ENCODE data around the gene DHX8. TPM values are rescaled to one million over a fixed set of nuclear protein-coding genes. Genes with fewer than 3 reads are reported as not detected.

Gene DHX8
- total and polyA plus RNA-seq, 2 experiments from 2014 or later: 33.1 to 34.4 TPM

DNA sequence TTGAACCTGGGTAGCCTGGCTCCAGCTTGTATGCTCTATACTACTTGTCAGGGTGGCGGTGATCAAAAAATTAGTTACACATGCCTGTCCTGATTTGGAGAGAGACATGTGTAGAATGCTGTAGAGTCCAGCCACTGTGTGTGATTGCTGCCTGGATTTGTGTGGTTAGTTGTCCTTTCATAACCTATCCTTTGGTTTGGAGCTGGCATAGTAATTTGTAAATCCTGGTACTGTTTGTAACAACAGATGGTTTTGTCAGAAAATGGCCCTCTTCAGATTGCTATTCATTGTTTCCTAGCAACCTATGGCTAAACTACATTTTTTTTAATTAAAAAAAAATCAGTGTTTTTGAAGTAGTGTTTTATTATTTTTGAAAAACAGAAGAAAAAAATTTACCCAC lies 31.9 kb downstream of the DHX8 start:
- H3K36me3 ChIP-seq (ENCODE audit: low read depth): peaks cover 56% of the 10 kb centered on the region
- H3K4me3 ChIP-seq: no peak overlapping the region
- H3K4me2 ChIP-seq (ENCODE audit: unreplicated experiment): no peak overlapping the region
- in situ Hi-C loops (cut with MboI): loop anchor here (10.0 kb wide), 1 partner anchor 169 kb away; no protein-coding TSS in a partner anchor
- no peaks in the 10 kb centered on the region for H3K27me3 ChIP-seq (replicated peaks; ENCODE audit: insufficient read depth)
- no peak overlapping the region for H2AFZ ChIP-seq
- no peaks in the 10 kb centered on the region for H3K9me3 ChIP-seq (ENCODE audit: low read depth)
- peaks cover 37% of the 10 kb centered on the region for H3F3A ChIP-seq (ENCODE audit: insufficient read depth)
- TF ChIP-seq EZH2 (IDR thresholded peaks at IDR 0.05; ENCODE audit: insufficient read depth, poor library complexity, severe bottlenecking): no peak
- no peak for TF ChIP-seq EZH2phosphoT487 (IDR thresholded peaks at IDR 0.05; ENCODE audit: insufficient read depth, low read depth)
- DNase-seq: no peak
- no peaks in the 10 kb centered on the region for H3K9me2 ChIP-seq (ENCODE audit: insufficient read depth)
- 78 to 80% methylated on average over 1 of the region's 1 CpG for WGBS, 2 experiments (ENCODE audit: low coverage in 1 of 2, low lambda C conversion rate in 2 of 2, missing lambda C conversion rate in 2 of 2)
- no peaks in the 10 kb centered on the region for H3K79me2 ChIP-seq (ENCODE audit: insufficient read depth)
- peaks cover 14% of the 10 kb centered on the region for H3K4me1 ChIP-seq (ENCODE audit: insufficient read depth)
- H3K27ac ChIP-seq: no peak overlapping the region
- no peak overlapping the region for H3K9ac ChIP-seq
- no peaks in the 10 kb centered on the region for H4K20me1 ChIP-seq (ENCODE audit: insufficient read depth)

DNA sequence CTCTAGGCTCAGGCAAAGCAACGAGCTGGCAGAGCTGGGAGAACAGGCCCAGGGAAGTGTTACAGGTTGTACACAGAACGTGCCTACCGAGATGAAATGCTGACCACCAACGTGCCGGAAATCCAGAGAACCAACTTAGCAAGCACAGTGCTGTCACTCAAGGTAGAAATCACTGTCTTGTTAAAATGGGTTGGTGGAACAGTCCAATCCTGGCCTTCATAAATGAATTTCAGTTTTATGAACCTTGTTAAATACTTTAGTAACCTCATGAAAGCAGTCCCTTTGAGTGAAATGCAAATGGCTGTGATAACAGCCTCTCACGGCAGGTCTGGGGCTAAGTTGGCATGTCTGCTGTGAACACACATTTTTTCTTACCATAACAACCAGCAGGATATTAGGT lies 33.4 kb downstream of the DHX8 start:
- peaks cover 71% of the 10 kb centered on the region for H3K36me3 ChIP-seq (ENCODE audit: low read depth)
- peak overlapping the region; percentile 16; the same call in 1 of the 2 replicates for H3K9ac ChIP-seq

DNA sequence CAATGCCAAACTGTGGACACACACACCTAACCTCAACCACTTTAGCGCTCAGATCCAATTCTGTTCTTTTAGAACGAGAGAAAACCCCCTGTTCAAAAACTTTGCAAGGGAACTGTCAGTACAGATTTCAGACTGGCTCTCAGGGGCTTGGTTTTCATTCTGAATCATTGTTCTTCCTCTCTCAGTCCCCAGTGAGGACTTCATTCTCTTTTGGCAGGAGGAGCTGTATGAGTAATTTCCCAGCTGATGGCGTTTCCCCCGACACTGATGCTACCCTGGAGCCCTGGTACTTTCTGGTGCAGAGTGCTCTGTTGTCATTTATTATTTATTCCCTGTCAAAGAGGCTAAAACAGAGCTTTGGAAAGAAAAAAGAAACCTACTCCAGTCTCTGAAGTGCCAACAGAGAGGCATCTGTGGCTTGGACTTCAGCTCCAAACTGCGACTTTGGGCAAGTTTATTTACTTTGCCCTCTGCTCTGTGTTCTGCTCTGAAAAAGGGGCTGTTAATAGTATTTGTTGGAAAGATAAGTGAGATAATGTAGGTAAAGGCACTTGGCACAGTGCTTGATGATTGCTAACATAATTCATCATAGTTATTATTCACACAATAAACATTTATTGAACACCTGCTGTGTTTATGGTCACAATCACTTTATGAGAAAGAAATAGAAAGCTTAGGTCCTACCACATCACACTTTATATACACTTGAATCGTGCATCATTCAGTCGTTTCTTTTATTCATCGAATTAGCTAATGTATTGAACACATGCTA lies 34.0 kb downstream of the DHX8 start:
- no peaks in the 10 kb centered on the region for H3K27me3 ChIP-seq (replicated peaks; ENCODE audit: insufficient read depth)
- H3K4me2 ChIP-seq (ENCODE audit: unreplicated experiment): peak overlapping the region; percentile 46
- peaks cover 37% of the 10 kb centered on the region for H3F3A ChIP-seq (ENCODE audit: insufficient read depth)
- no peak for TF ChIP-seq EZH2phosphoT487 (IDR thresholded peaks at IDR 0.05; ENCODE audit: insufficient read depth, low read depth)
- TF ChIP-seq EZH2 (IDR thresholded peaks at IDR 0.05; ENCODE audit: insufficient read depth, poor library complexity, severe bottlenecking): no peak
- H3K36me3 ChIP-seq (ENCODE audit: low read depth): peaks cover 71% of the 10 kb centered on the region
- no peak overlapping the region for H3K4me3 ChIP-seq
- H4K20me1 ChIP-seq (ENCODE audit: insufficient read depth): no peaks in the 10 kb centered on the region
- in situ Hi-C loops (cut with MboI): loop anchor here (10.0 kb wide), 1 partner anchor 167 kb away; no protein-coding TSS in a partner anchor
- no peaks in the 10 kb centered on the region for H3K9me2 ChIP-seq (ENCODE audit: insufficient read depth)
- no peak overlapping the region for H2AFZ ChIP-seq
- WGBS, 2 experiments (ENCODE audit: low coverage in 1 of 2, low lambda C conversion rate in 2 of 2, missing lambda C conversion rate in 2 of 2): 42 to 50% methylated on average over 8 of the region's 8 CpGs
- H3K9me3 ChIP-seq (ENCODE audit: low read depth): no peaks in the 10 kb centered on the region
- peak overlapping the region; percentile 63 for H3K27ac ChIP-seq
- no peaks in the 10 kb centered on the region for H3K79me2 ChIP-seq (ENCODE audit: insufficient read depth)
- peak overlapping the region; percentile 16; the same call in 1 of the 2 replicates for H3K9ac ChIP-seq
- peaks cover 14% of the 10 kb centered on the region for H3K4me1 ChIP-seq (ENCODE audit: insufficient read depth)
- DNase-seq: peak; percentile 85

More for the DNA sequence above, 33.4 kb downstream of the DHX8 start:
- Histone ChIP-seq H3K4me3 (no peak overlapping the region), H3K27ac (peak overlapping the region; percentile 63), H3K27me3 (replicated peaks; ENCODE audit: insufficient read depth) (no peaks in the 10 kb centered on the region), H3K4me1 (ENCODE audit: insufficient read depth) (peaks cover 14% of the 10 kb centered on the region), H3K9me2 (ENCODE audit: insufficient read depth) (no peaks in the 10 kb centered on the region), H2AFZ (no peak overlapping the region), H3K9me3 (ENCODE audit: low read depth) (no peaks in the 10 kb centered on the region), H3K4me2 (ENCODE audit: unreplicated experiment) (peak overlapping the region; percentile 46), H3F3A (ENCODE audit: insufficient read depth) (peaks cover 37% of the 10 kb centered on the region), H3K79me2 (ENCODE audit: insufficient read depth) (no peaks in the 10 kb centered on the region), H4K20me1 (ENCODE audit: insufficient read depth) (no peaks in the 10 kb centered on the region)
- no peak for TF ChIP-seq EZH2 (IDR thresholded peaks at IDR 0.05; ENCODE audit: insufficient read depth, poor library complexity, severe bottlenecking)
- in situ Hi-C loops (cut with MboI): loop anchor here (10.0 kb wide), 1 partner anchor 168 kb away; no protein-coding TSS in a partner anchor
- 68 to 73% methylated on average over 6 of the region's 6 CpGs for WGBS, 2 experiments (ENCODE audit: low coverage in 1 of 2, low lambda C conversion rate in 2 of 2, missing lambda C conversion rate in 2 of 2)
- peak; percentile 35 for DNase-seq

DNA sequence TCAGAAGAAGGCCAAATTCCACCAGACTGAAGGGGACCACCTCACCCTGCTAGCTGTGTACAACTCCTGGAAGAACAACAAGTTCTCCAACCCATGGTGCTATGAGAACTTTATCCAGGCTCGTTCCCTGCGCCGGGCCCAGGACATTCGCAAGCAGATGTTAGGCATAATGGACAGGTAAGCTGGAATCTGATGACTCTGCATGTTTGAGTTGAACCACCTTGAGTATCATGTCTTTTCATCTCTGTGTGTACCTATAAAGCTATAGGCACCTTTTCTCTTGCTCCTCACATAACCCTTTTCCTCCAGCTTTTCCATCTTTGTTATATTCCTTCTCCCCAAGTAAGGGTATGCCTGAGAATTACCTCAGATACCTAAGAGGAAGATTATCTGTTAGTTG lies 37.6 kb downstream of the DHX8 start:
- Histone ChIP-seq H3K9ac (no peak overlapping the region), H3K27ac (no peak overlapping the region), H3F3A (ENCODE audit: insufficient read depth) (peaks cover 28% of the 10 kb centered on the region), H3K4me1 (ENCODE audit: insufficient read depth) (peaks cover 14% of the 10 kb centered on the region), H3K9me2 (ENCODE audit: insufficient read depth) (no peaks in the 10 kb centered on the region), H4K20me1 (ENCODE audit: insufficient read depth) (no peaks in the 10 kb centered on the region), H3K27me3 (replicated peaks; ENCODE audit: insufficient read depth) (no peaks in the 10 kb centered on the region), H2AFZ (no peak overlapping the region), H3K79me2 (ENCODE audit: insufficient read depth) (no peaks in the 10 kb centered on the region), H3K4me3 (no peak overlapping the region), H3K9me3 (ENCODE audit: low read depth) (no peaks in the 10 kb centered on the region), H3K36me3 (ENCODE audit: low read depth) (peaks cover 52% of the 10 kb centered on the region), H3K4me2 (ENCODE audit: unreplicated experiment) (no peak overlapping the region)
- in situ Hi-C loops (cut with MboI): no loop called here
- TF ChIP-seq EZH2phosphoT487 (IDR thresholded peaks at IDR 0.05; ENCODE audit: insufficient read depth, low read depth): no peak
- TF ChIP-seq EZH2 (IDR thresholded peaks at IDR 0.05; ENCODE audit: insufficient read depth, poor library complexity, severe bottlenecking): no peak
- no peak for DNase-seq
- 97 to 100% methylated on average over 4 of the region's 4 CpGs for WGBS, 2 experiments (ENCODE audit: low coverage in 1 of 2, low lambda C conversion rate in 2 of 2, missing lambda C conversion rate in 2 of 2)
